Activated CD8-positive, alpha-beta memory T cell treated with anti-CD3 and anti-CD28 coated beads for 1 hour (primary cell): ENCODE results near the gene CEP164.
"Not testable (repeated sequence)": the region's sequence is repeated elsewhere in the genome, so short reads cannot be mapped to it uniquely, and the experiment has no call there.

Experiments
- DNase-seq, 2 donors: peaks; one replicate each; pipeline ENCODE4 v3.0.0-alpha.2; 2020; ENCODE audit warnings: low read depth in 1 of 2; ENCODE audit errors: extremely low read depth in 1 of 2

CEP164 gene

GRCh38 chr11:117303646-117304315 lies 23.9 kb upstream of the CEP164 start:
- no peak for DNase-seq

- no peak for DNase-seq
Measured at GRCh38 chr11:117305145-117305544, 22.5 kb upstream of the CEP164 start.

- no peak for DNase-seq
Measured at GRCh38 chr11:117309310-117309709, 18.3 kb upstream of the CEP164 start.

- no peak for DNase-seq
Measured at GRCh38 chr11:117313091-117313490, 14.6 kb upstream of the CEP164 start.

- DNase-seq = no peak
Measured at GRCh38 chr11:117313828-117314768, 13.6 kb upstream of the CEP164 start.

- no peak for DNase-seq
Measured at GRCh38 chr11:117314840-117315239, 12.8 kb upstream of the CEP164 start.

- no peak for DNase-seq
Measured at GRCh38 chr11:117315285-117316196, 12.1 kb upstream of the CEP164 start.

GRCh38 chr11:117316197-117316961 lies 11.3 kb upstream of the CEP164 start, which contains the start of gene BACE1:
BACE1 (minus strand) TSS chr11:117316256; CDS start chr11:117315795, 461 bp downstream.
- no peak for DNase-seq

GRCh38 chr11:117318738-117319137 lies 8.9 kb upstream of the CEP164 start:
- no peak for DNase-seq

- DNase-seq = no peak
Measured at GRCh38 chr11:117319214-117319840, 8.3 kb upstream of the CEP164 start.

GRCh38 chr11:117327255-117327566 lies 443 bp upstream of the CEP164 start:
- DNase-seq = not testable (repeated sequence)

- no peak for DNase-seq
Measured at GRCh38 chr11:117328375-117329010, 839 bp downstream of the CEP164 start.

- no peak for DNase-seq
Measured at GRCh38 chr11:117332843-117333242, 5.2 kb downstream of the CEP164 start.

- DNase-seq = no peak
Measured at GRCh38 chr11:117333917-117334316, 6.3 kb downstream of the CEP164 start.

GRCh38 chr11:117334896-117335295 lies 7.2 kb downstream of the CEP164 start:
- no peak for DNase-seq

- DNase-seq = no peak
Measured at GRCh38 chr11:117335399-117335798, 7.7 kb downstream of the CEP164 start.

GRCh38 chr11:117337076-117337475 lies 9.4 kb downstream of the CEP164 start:
- DNase-seq = no peak

GRCh38 chr11:117345039-117345438 lies 17.4 kb downstream of the CEP164 start:
- no peak for DNase-seq

GRCh38 chr11:117354550-117354949 lies 26.9 kb downstream of the CEP164 start:
- DNase-seq = no peak
